HG03354 (cell line): ENCODE measurements around the gene ZNF365.
"Not testable (repeated sequence)": the region's sequence is repeated elsewhere in the genome, so short reads cannot be mapped to it uniquely, and the experiment has no call there.

ENCODE experiments used
- ATAC-seq: cut with Tn5 transposase; IDR thresholded peaks from one replicate; pipeline ENCODE4 v1.9.1; 2021; ENCODE audit warnings: mild to moderate bottlenecking; ENCODE audit not compliant: unreplicated experiment, poor library complexity, severe bottlenecking

The ZNF365 gene

GRCh38 chr10:62410528-62410927 is 36.4 kb downstream of the ZNF365 start:
- not testable (repeated sequence) for ATAC-seq

GRCh38 chr10:62410934-62411333 is 36.8 kb downstream of the ZNF365 start:
- not testable (repeated sequence) for ATAC-seq

GRCh38 chr10:62413048-62413447 is 38.9 kb downstream of the ZNF365 start:
- ATAC-seq: no peak

- no peak for ATAC-seq
Observed at GRCh38 chr10:62413652-62414051, 39.5 kb downstream of the ZNF365 start.

GRCh38 chr10:62414359-62414758 is 40.2 kb downstream of the ZNF365 start:
- ATAC-seq: no peak

DNA sequence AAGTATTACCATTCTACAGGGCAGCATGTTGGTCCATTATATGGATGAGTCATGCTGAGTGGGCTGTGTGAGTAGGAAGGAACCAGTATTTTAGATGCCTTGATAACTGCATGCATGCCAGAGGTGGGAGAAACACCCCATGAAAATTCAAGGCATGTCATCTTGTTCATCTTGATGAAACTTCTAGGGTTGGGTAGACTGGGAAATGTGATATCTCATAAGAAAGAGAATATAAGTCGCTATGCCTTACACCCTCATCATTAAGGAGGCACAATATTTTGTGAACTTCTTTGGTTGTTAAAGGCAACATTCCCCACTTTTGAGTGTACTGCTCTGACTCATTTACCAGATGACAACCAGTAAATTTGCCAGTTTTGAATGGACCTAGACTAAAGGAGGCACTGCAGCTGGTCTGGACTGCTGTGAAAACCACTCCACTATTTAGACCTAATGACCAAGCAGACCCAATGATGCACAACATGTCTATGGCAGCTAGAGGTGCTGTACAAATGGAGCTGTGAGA is 48.0 kb downstream of the ZNF365 start:
- no peak for ATAC-seq

DNA sequence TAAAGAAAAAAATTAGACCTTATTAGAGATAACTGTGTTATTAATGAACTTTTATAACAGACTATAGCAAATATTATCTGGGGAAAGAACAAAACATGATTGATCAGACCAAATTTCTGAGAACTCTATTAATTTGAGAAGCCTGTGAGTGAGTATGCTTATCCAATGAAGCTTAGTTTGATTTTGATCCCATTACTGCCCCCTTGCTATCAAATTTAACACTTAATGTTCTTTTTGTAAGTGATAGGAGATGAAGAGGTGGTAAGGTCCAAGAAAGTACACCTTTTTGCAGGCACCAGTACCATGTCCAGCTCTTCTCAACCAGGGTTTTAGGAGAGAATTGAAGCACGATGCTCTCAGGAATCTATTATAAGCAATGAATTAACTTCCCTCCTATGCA is 49.9 kb downstream of the ZNF365 start:
- ATAC-seq: no peak

- no peak for ATAC-seq
Observed at GRCh38 chr10:62426086-62426485, 51.9 kb downstream of the ZNF365 start.

- ATAC-seq: no peak
Observed at GRCh38 chr10:62426600-62426999, 52.4 kb downstream of the ZNF365 start.

- ATAC-seq: no peak
Observed at GRCh38 chr10:62430881-62431280, 56.7 kb downstream of the ZNF365 start.

GRCh38 chr10:62433181-62433692 is 59.1 kb downstream of the ZNF365 start:
- peak; percentile 97 for ATAC-seq

GRCh38 chr10:62433901-62434300 is 59.7 kb downstream of the ZNF365 start:
- no peak for ATAC-seq

- peak; percentile 58 for ATAC-seq
Observed at GRCh38 chr10:62437696-62438095, 63.5 kb downstream of the ZNF365 start.

DNA sequence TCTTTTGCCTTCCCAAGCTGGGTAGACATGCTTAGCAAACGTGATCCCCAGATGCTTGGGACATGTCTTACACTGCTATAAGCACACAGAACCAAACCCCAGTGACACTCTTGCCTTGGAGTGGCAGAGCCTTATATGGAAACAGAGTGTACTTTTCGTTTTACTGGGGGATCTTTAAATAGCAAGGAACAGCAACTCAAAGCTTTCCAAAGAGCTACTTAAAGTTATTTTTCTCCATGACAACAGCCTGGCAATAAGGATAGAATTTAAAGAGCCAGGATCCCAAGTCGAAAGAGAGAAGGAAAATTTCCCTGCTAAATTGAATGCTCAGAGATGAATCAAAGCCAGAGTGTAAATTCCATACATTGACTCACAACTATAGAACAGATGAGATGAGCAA is 67.8 kb downstream of the ZNF365 start:
- ATAC-seq: no peak

GRCh38 chr10:62442894-62443669 is 68.9 kb downstream of the ZNF365 start:
- ATAC-seq: no peak

DNA sequence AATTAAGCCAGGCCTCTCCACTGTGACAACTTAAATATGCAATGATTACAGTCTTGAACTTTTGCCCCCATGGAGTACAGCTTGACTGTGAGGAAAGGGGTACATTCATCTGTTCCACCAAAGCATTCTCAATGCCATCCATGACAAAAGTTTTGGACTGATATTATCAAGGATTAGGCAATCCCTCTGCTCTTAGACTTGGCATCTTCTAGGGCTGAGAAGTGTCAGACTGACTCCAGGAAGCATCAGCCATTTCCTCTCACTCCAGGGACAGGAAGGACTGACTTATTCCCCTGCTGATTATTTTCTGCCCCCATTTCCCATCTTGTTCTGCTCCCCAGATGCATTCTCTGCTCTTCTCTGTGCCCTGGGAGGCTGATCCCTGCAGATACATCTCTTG is 69.7 kb downstream of the ZNF365 start:
- no peak for ATAC-seq

- ATAC-seq: no peak
Observed at GRCh38 chr10:62446627-62447026, 72.5 kb downstream of the ZNF365 start.

GRCh38 chr10:62450912-62451610 is 76.9 kb downstream of the ZNF365 start:
- ATAC-seq: no peak

DNA sequence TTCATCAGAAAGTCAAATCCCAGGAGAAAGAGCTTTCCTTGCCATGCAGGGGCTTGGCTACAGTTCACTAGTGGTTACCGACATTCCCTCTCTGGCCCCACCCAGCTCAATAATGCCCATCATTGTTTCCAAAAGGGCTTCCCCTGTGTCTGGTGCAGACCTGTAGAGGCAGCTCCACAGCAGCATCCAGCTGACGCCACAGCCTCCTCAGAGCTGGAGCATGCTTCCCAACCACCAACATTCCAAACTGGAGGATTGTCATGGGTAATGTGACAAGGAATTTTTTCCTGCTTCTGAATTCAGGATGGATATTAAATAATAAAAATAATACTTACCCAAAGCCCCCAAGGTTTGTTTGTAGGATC is 77.4 kb downstream of the ZNF365 start:
- ATAC-seq: no peak
